ENCODE measurements around the gene KCNA5. TPM values are rescaled to one million over a fixed set of nuclear protein-coding genes. Genes with fewer than 3 reads are reported as not detected.
A peak's percentile ranks its signal among the peaks of the same experiment; 100 is the strongest.

Gene KCNA5
- polyA plus RNA-seq, 3 donors: 1.8 to 2.2 (median 2.0) TPM

DNA sequence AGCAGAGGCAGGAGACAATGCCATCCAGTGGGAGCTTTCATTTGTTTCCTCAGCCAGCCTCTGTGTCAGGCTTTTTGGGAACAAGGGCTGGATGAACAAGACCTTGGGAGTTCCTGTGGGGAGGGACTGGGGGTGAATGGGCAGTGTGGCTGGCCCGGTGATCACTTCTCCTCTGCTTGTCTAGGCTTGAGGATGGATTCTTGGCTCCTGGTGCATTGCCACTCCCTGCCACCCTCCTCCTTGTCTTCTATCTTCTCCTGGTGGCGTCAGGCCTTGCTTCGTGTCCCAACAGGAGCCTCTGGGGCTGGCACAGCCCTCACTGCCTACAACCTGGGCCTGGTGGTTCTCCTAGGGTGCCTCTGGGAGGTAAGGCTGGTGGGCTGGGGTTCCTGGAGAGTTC lies 25.0 kb upstream of the KCNA5 start:
- no peak for DNase-seq (ENCODE audit: extremely low read depth in 1 of 11, low read depth in 9 of 11, low spot score in 4 of 11)

DNA sequence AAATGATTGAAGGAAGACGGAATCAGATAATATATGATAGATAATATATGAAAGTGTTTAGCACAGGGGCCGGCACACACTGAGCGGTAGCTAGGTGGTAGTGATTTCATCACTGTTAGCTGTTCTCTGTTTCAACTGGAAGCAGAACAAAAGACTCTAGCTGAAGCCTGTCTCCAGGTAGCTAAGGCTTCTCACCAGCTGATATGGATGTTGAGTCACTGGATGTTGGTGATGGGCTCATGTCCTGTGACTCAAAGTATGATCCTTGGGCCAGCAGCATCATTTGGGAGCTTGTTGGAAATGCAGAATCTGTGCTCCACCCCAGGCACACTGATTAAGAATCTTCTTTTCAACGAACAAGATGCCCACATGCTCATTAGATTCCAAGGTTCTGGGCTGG lies 21.7 kb upstream of the KCNA5 start:
- DNase-seq (ENCODE audit: extremely low read depth in 1 of 11, low read depth in 9 of 11, low spot score in 4 of 11): no peak

DNA sequence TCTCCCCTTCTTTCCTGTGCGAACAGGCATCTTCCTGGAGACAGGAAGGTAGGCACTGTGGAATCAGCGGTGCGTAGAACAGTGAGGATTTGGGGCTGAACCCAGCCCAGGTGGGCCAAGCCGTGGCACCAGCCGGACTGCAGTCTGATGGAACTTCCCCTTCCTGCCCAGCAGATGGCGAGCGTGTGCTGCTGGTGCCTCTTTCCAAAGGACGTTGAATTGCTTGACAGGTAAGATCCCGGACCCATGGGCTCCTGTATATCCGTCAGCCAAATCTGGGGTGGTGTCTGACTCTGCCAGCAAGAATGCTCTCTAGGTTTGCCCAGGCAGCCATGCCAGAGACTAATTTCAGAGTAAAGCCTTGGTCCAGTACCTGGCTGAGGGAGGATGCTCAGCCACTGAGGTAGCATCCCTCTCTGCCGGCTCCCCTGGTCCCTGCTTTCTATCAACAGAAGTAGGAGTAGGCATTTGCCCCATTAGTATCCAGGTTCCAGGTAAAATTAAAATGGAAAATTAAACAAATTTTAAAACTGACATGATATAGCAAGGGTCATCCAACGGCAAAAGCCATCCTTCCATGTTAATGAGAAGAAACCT lies 21.1 kb upstream of the KCNA5 start:
- peak in 3 of 11 donors; percentile 35 to 39 (median 37) for DNase-seq (ENCODE audit: extremely low read depth in 1 of 11, low read depth in 9 of 11, low spot score in 4 of 11)

DNA sequence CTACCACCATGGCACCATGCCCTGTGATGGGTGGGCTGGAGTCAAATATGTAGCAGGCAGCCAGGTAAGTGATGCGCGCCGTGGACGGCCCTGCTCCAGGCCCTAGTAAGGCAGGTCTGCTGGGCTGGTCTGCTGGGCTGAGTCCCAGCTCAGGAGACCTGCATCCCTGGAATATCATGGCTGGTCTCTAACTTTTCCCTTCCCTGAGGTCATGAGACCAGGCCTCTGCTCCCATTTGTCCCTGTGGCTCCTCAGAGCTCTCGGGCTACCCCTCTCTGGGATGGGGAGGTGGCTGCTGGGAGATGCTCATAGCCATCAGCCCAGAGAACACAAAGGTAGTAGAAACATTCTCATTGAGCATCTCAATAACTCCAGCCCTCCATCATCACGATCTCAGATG lies 19.8 kb upstream of the KCNA5 start:
- no peak for DNase-seq (ENCODE audit: extremely low read depth in 1 of 11, low read depth in 9 of 11, low spot score in 4 of 11)

DNA sequence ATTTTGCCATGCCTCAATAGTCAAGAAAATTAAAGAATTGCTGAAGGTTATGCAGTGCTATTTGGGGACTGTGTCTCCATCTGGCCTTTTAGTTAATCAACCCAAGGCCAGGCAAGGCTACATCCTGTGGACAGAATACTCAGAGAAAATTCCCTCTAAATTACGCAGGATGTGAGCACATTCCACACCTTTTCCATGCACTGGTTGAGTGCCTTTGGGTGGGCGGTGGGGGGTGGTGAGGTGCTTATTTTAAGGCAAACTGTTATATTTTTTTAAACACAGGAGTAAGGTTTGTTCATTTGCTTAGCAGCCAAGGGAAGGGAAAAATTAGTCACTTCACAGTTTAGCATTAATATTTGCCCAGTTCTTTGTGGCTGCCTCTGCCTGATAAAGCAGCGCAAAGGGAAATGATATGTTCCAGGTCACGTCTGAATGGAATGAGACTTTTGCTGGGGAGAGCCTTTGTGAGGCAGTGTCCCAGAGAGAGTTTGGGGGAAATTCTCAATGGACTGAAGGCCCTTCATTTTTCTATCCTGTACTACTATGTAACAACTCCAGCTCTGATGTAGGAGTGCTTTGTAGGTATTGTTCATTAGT lies 17.2 kb upstream of the KCNA5 start:
- no peak for DNase-seq (ENCODE audit: extremely low read depth in 1 of 11, low read depth in 9 of 11, low spot score in 4 of 11)

DNA sequence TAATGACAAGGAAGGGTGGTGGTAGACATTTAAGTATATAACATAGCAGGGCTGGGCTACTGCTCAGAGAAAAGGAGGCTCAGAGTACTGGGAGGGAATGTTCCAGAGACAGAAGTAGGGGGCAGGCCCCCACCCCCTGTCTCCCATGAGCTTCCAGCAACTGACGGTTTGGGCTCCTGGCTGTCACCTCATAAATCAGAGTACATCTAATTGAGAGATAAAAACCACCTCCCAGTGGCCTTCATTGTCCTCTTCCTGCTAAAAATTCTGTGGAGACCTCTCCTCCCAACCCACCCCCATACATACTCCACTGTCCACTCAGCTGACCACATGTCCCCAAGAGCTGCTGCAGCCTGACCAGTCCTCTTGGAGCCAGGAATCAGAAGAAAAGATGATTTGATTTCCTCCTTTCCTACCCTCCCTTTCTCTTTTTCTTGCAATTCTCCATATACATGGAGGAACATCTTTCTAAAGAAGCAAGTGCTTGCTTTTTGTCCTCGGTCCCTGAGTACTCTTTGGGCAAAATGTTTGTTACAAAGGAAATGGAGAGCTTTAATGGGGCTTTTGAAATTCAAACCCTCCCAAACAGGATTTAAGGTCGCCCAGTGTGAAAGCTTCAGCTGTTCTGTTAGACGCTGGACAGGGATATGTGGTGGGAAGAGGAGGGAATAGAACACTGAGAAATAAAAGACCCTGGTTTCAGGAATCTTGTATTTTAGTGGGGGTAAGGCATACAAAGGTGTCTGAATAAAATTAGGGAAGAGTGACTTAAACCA lies 16.4 kb upstream of the KCNA5 start:
- DNase-seq (ENCODE audit: extremely low read depth in 1 of 11, low read depth in 9 of 11, low spot score in 4 of 11): peak in 1 of 11 donors; percentile 23

DNA sequence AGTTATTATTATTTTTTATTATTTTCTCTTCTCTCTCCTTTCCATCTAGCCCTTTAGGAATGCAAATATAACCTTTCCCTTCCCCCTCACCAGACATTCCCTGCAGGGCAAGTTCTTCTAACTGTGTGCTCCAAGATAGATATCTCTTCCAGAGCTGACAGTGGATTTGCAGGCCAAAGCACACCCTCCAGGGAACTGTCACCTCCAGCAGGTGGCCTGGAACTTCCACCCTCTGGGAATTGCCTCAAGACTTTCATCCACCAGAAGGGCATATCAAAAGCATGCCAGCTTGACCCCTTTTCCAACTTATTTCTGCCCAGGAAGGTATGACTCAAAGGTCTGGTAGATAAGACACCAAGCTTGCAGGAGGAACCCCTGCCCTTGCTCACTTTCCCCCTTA lies 13.6 kb upstream of the KCNA5 start:
- DNase-seq (ENCODE audit: extremely low read depth in 1 of 11, low read depth in 9 of 11, low spot score in 4 of 11): no peak

DNA sequence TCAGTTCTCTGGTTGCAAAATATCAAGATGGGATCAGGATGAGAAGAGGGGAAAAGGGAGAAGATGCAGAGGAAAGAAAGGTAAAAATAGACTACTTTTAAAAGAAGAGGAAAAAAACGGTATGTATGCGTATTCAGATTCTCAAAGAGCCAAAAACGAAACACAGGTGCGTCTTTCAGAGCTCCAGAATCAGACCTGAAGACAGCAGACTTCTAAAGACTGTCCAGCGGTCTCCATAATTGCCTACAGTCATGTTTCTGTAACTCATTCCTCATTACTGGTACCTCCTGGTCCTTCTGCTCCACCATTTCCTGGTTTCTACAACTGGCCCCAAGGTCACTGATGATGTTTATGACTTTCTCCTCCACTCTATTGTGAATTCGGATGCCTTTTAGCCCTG lies 12.4 kb upstream of the KCNA5 start:
- no peak for DNase-seq (ENCODE audit: extremely low read depth in 1 of 11, low read depth in 9 of 11, low spot score in 4 of 11)

DNA sequence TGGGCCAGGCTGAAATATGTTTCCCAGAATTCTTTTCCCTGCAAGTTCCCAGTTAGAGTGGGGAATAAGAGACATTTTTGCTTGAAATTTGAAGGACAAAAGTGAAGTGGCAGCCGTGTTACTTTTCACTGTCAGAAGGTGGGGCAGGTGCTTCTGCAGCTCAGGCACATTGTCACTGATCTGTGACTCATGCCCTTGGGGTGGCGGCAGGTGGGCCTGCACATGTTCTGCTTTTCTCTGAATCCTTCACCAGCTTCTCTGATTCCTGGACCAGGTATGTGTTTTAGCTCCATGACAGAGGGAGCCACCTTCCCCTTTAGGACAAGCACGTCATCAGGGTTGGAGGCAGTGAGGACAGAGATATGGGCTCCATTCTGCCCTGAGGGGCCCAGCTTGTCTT lies 11.7 kb upstream of the KCNA5 start:
- no peak for DNase-seq (ENCODE audit: extremely low read depth in 1 of 11, low read depth in 9 of 11, low spot score in 4 of 11)

DNA sequence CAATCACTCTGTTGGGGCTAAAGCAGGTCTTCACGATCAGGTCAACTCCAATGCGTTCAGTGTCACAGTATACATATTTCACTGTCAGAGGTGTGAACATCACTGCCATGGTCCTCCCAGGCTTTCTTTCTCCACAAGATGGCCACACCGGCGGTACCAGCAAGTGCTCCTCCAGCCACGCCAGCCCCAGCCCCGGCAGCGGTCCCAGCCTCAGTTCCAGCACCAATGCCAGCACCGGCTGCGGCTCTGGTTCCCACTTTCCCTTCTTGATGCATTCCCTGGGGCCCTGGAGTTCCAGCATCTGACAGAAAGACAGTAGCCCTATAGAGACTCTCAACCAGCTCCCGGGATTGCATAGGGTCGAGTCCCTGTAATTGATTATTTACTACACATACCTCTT lies 10.9 kb upstream of the KCNA5 start:
- no peak for DNase-seq (ENCODE audit: extremely low read depth in 1 of 11, low read depth in 9 of 11, low spot score in 4 of 11)

DNA sequence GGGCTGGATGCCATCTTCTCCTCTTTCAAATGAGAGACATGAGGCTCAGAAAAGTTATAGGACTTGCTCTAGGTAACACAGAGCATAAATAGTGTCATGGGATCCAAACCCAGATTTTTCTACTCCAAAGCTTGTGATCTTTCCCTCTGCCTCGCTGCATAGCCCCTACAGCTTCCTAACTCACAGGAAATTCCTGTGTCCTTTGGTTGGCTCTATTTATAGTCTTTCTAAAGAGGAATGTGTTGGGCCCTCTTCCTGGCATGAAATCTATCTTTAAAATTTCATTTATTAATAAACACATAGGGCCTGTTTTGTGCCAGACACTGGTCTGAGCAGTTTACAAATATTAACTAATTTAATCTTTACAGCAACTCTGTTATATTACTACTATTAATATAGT lies 9.8 kb upstream of the KCNA5 start:
- no peak for DNase-seq (ENCODE audit: extremely low read depth in 1 of 11, low read depth in 9 of 11, low spot score in 4 of 11)

DNA sequence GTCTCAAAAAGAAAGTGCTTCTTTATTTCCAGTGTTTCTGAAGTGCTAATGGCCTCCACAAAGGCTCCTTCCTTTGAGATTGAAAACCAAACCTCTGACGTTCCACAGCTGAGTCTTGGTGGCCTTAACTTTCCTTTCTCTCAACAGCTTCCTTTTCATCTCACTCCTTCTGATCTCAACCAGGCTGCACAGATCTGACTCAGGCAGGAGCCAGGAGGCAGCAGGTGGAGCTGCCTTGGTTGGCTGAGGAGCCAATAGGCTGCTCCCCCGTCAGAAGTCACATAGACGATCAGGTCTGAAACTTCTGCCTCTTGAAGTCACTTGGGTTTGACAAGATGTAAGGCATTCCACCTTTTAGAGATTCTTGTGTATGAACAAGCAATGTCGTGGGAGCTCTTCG lies 9.1 kb upstream of the KCNA5 start:
- no peak for DNase-seq (ENCODE audit: extremely low read depth in 1 of 11, low read depth in 9 of 11, low spot score in 4 of 11)

DNA sequence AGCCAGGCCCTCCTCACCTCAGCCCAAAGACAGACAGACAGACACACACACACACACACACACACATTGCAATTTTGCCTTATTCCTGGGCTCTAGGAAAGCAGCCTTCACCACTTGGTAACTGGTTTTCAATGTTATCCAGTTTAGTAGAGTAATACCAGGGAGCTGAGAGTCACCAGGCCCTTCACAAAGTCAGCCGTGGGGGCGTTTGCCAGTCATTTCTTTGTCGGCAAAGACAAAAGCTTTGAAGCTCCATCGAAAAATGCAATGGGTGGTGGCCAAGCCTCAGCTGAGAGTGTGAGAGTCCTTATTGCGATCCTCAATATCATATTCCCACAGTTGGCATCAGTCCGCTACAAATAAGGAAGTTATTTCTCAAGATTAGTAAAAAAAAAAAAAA lies 8.1 kb upstream of the KCNA5 start:
- DNase-seq (ENCODE audit: extremely low read depth in 1 of 11, low read depth in 9 of 11, low spot score in 4 of 11): no peak

DNA sequence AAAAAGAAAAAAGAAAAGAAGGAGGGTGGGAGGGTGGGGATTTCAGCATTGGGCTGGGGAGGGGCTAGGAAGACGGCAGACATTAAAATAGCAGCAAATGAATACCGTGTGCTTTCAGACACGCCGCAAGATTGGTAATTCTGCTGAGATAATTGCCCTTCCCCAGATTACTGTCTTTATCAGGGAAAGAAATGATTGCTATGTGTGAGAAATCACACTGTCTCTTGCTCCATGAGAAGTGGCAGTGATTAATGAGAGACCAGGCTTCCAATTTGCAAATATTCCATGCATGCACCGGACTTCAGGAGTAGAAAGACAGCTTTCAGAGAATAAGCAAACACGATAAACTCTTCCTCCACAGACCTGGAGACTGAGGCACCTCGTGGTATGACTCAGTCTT lies 7.6 kb upstream of the KCNA5 start:
- no peak for DNase-seq (ENCODE audit: extremely low read depth in 1 of 11, low read depth in 9 of 11, low spot score in 4 of 11)

DNA sequence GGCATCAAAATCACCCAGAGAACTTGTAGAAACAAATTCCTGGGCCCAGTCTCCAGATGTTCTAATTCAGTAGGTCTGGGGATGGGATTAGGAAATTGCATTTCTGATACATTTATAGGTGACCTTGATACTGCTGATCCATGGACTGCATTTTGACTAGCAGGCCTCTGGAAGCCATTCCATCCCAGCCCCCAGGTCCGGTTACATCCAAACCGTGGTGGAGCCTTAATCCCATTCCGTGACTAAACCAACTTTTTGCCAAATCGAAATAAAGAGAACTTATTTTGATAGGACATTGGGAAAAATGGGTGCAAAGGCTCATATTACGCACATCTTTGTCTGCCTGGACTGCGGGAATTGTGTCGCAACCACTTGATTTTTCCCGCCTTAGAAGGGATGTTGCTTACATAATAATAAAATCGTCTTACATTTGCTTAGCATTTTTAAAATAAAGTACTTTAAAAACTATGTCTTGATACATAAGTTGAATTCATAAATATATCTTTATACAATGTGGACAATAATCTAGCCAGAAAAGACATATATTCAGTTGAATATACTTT lies 5.8 kb upstream of the KCNA5 start:
- no peak for DNase-seq (ENCODE audit: extremely low read depth in 1 of 11, low read depth in 9 of 11, low spot score in 4 of 11)

DNA sequence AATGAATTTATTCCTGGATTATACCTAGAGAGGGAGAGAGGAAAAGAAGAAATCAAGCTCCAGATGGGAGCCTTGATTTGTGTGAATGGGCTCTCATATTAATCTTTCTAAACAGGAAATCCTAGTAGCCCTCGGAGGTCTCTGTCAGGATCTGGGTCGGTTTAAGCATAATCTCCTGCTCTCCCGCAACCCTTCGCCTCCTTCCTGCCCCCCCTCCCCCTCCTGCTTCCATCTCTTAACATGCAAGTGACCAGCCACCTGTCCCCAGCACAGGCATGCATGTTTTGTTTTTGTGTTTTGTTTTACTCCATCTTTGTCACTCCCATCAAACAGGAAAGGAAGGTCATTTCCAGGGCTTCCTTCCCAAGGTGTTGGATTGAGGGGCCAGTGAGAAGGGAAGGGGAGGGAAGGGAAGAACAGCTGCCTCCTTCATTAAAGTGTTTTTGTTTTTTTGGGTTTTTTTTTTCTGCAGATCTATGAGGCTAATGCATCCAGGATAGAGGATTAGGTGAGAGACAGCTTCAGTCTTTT lies 4.8 kb upstream of the KCNA5 start:
- no peak for DNase-seq (ENCODE audit: extremely low read depth in 1 of 11, low read depth in 9 of 11, low spot score in 4 of 11)

DNA sequence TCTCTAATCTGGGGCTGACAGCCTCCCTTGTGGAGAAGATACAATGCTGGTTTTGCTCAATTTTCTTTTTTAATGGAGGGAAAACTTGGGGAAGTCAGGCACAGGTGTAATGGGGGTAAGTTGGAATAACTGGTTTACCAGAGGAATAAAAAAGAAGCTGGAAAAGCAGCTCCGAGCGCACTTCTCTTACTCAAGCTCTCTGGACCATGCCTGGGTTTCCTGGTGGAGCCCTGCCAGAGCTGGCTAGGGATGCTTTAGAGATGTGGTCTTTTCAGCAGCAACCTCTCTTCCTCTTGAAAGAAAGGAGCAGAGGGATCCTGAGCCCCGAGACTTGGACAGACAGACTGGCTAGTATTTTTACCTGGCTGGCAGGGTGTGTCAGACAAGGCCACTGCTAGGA lies 3.9 kb upstream of the KCNA5 start:
- DNase-seq (ENCODE audit: extremely low read depth in 1 of 11, low read depth in 9 of 11, low spot score in 4 of 11): no peak

DNA sequence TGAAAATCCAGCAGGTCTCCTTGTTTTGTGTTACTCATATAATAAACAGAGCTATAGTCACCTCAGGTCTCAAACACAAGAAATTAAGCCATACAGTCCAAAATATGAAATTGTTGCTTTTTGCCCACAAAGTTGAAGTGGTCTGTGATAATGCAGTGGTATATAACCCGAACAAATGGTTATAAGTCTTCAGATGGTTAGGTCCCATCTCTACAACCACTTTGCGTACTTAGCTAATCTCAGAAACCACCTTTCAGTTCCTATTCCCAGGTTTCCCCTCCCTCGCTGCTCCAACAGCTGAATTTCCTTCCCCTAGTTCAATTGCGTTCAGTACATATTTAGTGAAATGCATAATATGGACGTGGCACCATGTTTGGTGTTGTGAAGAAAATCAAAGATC lies 3.3 kb upstream of the KCNA5 start:
- DNase-seq (ENCODE audit: extremely low read depth in 1 of 11, low read depth in 9 of 11, low spot score in 4 of 11): no peak

DNA sequence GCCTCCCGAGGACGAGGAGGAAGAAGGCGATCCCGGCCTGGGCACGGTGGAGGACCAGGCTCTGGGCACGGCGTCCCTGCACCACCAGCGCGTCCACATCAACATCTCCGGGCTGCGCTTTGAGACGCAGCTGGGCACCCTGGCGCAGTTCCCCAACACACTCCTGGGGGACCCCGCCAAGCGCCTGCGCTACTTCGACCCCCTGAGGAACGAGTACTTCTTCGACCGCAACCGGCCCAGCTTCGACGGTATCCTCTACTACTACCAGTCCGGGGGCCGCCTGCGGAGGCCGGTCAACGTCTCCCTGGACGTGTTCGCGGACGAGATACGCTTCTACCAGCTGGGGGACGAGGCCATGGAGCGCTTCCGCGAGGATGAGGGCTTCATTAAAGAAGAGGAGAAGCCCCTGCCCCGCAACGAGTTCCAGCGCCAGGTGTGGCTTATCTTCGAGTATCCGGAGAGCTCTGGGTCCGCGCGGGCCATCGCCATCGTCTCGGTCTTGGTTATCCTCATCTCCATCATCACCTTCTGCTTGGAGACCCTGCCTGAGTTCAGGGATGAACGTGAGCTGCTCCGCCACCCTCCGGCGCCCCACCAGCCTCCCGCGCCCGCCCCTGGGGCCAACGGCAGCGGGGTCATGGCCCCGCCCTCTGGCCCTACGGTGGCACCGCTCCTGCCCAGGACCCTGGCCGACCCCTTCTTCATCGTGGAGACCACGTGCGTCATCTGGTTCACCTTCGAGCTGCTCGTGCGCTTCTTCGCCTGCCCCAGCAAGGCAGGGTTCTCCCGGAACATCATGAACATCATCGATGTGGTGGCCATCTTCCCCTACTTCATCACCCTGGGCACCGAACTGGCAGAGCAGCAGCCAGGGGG lies 979 bp downstream of the KCNA5 start:
- DNase-seq (ENCODE audit: extremely low read depth in 1 of 11, low read depth in 9 of 11, low spot score in 4 of 11): no peak

Measured in renal cortex interstitium (tissue), 11 donors.